GM18498 (cell line): ENCODE data around the gene TRIM75.
"Not testable (repeated sequence)": the region's sequence is repeated elsewhere in the genome, so short reads cannot be mapped to it uniquely, and the experiment has no call there.

Experiments
- ATAC-seq: cut with Tn5 transposase; IDR thresholded peaks from one replicate; pipeline ENCODE4 v1.9.1; 2021; ENCODE audit warnings: mild to moderate bottlenecking, moderate library complexity; ENCODE audit not compliant: unreplicated experiment

Gene TRIM75

GRCh38 chr4:165073346-165073745 lies 19.7 kb downstream of the TRIM75 start:
- not testable (repeated sequence) for ATAC-seq

GRCh38 chr4:165077034-165077578 lies 23.4 kb downstream of the TRIM75 start:
- no peak for ATAC-seq

GRCh38 chr4:165079476-165079875 lies 25.8 kb downstream of the TRIM75 start:
- peak; percentile 78 for ATAC-seq

- not testable (repeated sequence) for ATAC-seq
These were observed 31.1 kb downstream of the TRIM75 start for GRCh38 chr4:165084787-165085186.

GRCh38 chr4:165085946-165086345 lies 32.3 kb downstream of the TRIM75 start:
- ATAC-seq: no peak

- no peak for ATAC-seq
These were observed 34.7 kb downstream of the TRIM75 start for GRCh38 chr4:165088366-165088765.

- ATAC-seq: not testable (repeated sequence)
These were observed 38.5 kb downstream of the TRIM75 start for GRCh38 chr4:165092187-165092586.

- no peak for ATAC-seq
These were observed 41.2 kb downstream of the TRIM75 start for GRCh38 chr4:165094873-165095272.

- no peak for ATAC-seq
These were observed 41.6 kb downstream of the TRIM75 start for GRCh38 chr4:165095291-165095690.

- no peak for ATAC-seq
These were observed 43.1 kb downstream of the TRIM75 start for GRCh38 chr4:165096776-165097175.

GRCh38 chr4:165101641-165102040 lies 48.0 kb downstream of the TRIM75 start:
- ATAC-seq: no peak

GRCh38 chr4:165106518-165106917 lies 52.9 kb downstream of the TRIM75 start:
- ATAC-seq: no peak
